PC-9 (cell line): ENCODE results near the gene SIX4. TPM values are rescaled to one million over a fixed set of nuclear protein-coding genes. Genes with fewer than 3 reads are reported as not detected.

Experiments used
- BruUV-seq: library from RNA; stranded (reverse); fragments of 400-500 nt; replicated peaks from 2 replicates; lab custom pipeline; 2021; lab: Mats Ljungman, UMichigan
- CTCF ChIA-PET: fragments of 300-600 bp; sonication (Branson Sonifier 250); formaldehyde crosslinking; loops from one replicate; lab custom pipeline; 2022; ENCODE audit warnings: antibody characterized with exemption; lab: Charles Lee
- POLR2A ChIA-PET: fragments of 300-600 bp; sonication (Branson Sonifier 250); formaldehyde crosslinking; loops from one replicate; lab custom pipeline; 2022; ENCODE audit warnings: antibody characterized with exemption; ENCODE audit not compliant: unreplicated experiment; lab: Charles Lee
- DNase-seq, 2 experiments: peaks; one replicate each; pipeline versions ENCODE4 v3.0.0 to v3.0.0-alpha.2; 2015 to 2022; ENCODE audit warnings: mixed read lengths in 1 of 2
- H2AFZ ChIP-seq: fragments of 200-600 bp; sonication (generic); 2 replicates; pipeline ENCODE4 v1.8.1; 2017; ENCODE audit warnings: antibody characterized with exemption
- H3F3A ChIP-seq: fragments of 200-600 bp; sonication (generic); 2 replicates; pipeline ENCODE4 v1.8.1; 2017; ENCODE audit warnings: antibody characterized with exemption, mild to moderate bottlenecking, low read depth; ENCODE audit not compliant: insufficient read depth
- H3K27ac ChIP-seq: fragments of 200-600 bp; sonication (generic); 2 replicates; pipeline ENCODE4 v1.6.1; 2016; ENCODE audit warnings: mixed run types
- H3K27me3 ChIP-seq: fragments of 200-600 bp; sonication (generic); 2 replicates; pipeline ENCODE4 v1.6.1; 2016; ENCODE audit warnings: low read depth, mixed run types; ENCODE audit not compliant: insufficient read depth
- H3K36me3 ChIP-seq: fragments of 200-600 bp; sonication (generic); 2 replicates; pipeline ENCODE4 v1.6.1; 2016; ENCODE audit warnings: low read depth, mixed run types
- H3K4me1 ChIP-seq: fragments of 200-600 bp; sonication (generic); replicated peaks from 2 replicates; pipeline ENCODE4 v1.6.1; 2016; ENCODE audit warnings: mixed run types; ENCODE audit not compliant: insufficient read depth
- H3K4me2 ChIP-seq: fragments of 200-600 bp; sonication (generic); 2 replicates; pipeline ENCODE4 v1.6.1; 2017; ENCODE audit warnings: mixed run types
- H3K4me3 ChIP-seq: fragments of 200-600 bp; sonication (generic); 2 replicates; pipeline ENCODE4 v1.6.1; 2016; ENCODE audit warnings: mixed run types
- H3K79me2 ChIP-seq: fragments of 200-600 bp; sonication (generic); 2 replicates; pipeline ENCODE4 v1.6.1; 2017; ENCODE audit warnings: low read depth, mixed run types
- H3K9me2 ChIP-seq: fragments of 200-600 bp; sonication (generic); 2 replicates; pipeline ENCODE4 v1.8.1; 2017; ENCODE audit warnings: mild to moderate bottlenecking; ENCODE audit not compliant: insufficient read depth
- H3K9me3 ChIP-seq: fragments of 200-600 bp; sonication (generic); 2 replicates; pipeline ENCODE4 v1.8.1; 2016; ENCODE audit warnings: low read depth; ENCODE audit not compliant: insufficient read depth
- H4K20me1 ChIP-seq: fragments of 200-600 bp; sonication (generic); 2 replicates; pipeline ENCODE4 v1.8.1; 2017; ENCODE audit not compliant: insufficient read depth
- EZH2 ChIP-seq: fragments of 200-600 bp; sonication (generic); IDR thresholded peaks from 2 replicates; pipeline ENCODE4 v1.8.0; 2017; ENCODE audit warnings: antibody characterized with exemption, low read depth
- intact Hi-C: fragments of 100-400 bp; cut with micrococcal nuclease; formaldehyde crosslinking; loops from one replicate; pipeline ENCODE4 v1.10.0; 2022; ENCODE audit not compliant: unreplicated experiment
- total RNA-seq: library from RNA; stranded (reverse); gene quantifications from 2 replicates; pipeline ENCODE4 v1.2.3, GENCODE V29; 2021
- TF ChIP-seq, protein P1 (sequence below): fragments of 200-600 bp; sonication (generic); conservative IDR thresholded peaks from 2 replicates; pipeline ENCODE4 v1.6.1; 2017; ENCODE audit warnings: mixed run types, antibody characterized with exemption, mild to moderate bottlenecking, moderate library complexity

SIX4 gene
- total RNA-seq, 1 experiment from 2014 or later, result 31.0 TPM

DNA sequence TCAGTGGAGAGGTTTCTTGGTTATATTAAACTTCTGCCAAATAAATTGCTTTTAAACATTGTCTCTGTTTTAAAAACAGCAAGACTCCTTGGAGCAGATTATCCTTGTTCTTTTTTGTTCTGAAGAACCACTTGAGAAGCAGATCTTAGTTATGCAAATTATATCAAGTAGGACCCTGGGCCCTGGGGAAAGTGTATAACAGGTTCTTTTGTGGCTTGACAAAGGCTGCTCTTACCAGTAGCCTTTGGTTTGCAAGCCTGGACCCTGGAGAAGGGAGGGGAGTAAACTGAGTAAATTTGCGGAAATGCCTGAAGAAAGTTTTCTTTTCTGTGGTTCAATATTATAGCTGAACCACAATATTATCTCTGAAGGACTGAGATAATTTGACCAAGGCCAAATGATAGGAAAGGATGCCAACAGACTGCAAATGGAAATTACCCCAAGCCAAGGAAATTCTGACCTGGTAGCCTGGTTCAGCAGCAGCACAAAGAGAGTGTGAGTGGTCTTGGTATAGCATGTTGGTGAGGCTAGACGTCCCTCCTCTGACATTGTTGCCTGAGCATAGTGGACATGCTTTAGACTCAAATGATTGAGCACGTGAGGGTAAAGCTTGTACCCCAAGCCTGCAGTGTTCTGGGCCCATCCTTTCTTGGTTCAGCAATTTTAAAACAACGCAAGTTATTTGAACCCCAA is 44.4 kb downstream of the SIX4 start:
- Histone ChIP-seq H3K4me1 (no peaks in the 10 kb centered on the region), H3K4me2 (no peak overlapping the region), H4K20me1 (no peaks in the 10 kb centered on the region), H3K27me3 (no peaks in the 10 kb centered on the region), H3F3A (no peaks in the 10 kb centered on the region), H3K36me3 (no peaks in the 10 kb centered on the region), H3K27ac (no peak overlapping the region), H2AFZ (no peak overlapping the region), H3K4me3 (no peak overlapping the region), H3K9me3 (no peaks in the 10 kb centered on the region), H3K9me2 (peaks cover 3% of the 10 kb centered on the region; the same call in 1 of the 2 replicates), H3K79me2 (no peaks in the 10 kb centered on the region)
- DNase-seq, result no peak
- no TSS peak for BruUV-seq
- ChIA-PET POLR2A (interaction anchor here (0.6 kb wide), 1 partner anchor 31 kb away, joined by 6 read pairs; no protein-coding TSS in a partner anchor), CTCF (no interaction called here)
- no peak for TF ChIP-seq EZH2
- TF ChIP-seq, protein P1, sequence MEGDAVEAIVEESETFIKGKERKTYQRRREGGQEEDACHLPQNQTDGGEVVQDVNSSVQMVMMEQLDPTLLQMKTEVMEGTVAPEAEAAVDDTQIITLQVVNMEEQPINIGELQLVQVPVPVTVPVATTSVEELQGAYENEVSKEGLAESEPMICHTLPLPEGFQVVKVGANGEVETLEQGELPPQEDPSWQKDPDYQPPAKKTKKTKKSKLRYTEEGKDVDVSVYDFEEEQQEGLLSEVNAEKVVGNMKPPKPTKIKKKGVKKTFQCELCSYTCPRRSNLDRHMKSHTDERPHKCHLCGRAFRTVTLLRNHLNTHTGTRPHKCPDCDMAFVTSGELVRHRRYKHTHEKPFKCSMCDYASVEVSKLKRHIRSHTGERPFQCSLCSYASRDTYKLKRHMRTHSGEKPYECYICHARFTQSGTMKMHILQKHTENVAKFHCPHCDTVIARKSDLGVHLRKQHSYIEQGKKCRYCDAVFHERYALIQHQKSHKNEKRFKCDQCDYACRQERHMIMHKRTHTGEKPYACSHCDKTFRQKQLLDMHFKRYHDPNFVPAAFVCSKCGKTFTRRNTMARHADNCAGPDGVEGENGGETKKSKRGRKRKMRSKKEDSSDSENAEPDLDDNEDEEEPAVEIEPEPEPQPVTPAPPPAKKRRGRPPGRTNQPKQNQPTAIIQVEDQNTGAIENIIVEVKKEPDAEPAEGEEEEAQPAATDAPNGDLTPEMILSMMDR, result no peak
- intact Hi-C loops, result no loop called here

DNA sequence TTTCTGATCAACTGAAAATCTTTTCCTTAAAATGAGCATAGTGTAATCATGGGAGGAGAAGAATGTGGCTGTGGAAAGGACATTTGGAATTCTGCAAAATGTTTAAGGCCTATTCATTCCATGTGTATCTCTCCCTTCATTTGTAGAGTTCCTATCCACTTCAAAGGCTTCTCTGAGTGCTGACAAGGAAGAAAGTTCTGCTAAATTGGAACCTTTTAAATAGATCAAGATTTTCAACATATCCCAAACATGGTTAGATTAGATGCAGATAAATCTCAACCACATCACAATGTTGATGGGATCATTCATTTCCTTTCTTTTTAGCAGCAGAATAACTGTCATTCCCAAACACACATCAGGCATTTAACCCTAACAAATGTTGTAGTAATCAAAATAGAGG is 46.5 kb downstream of the SIX4 start:
- ChIA-PET POLR2A (no interaction called here), CTCF (no interaction called here)
- no peaks in the 10 kb centered on the region for H4K20me1 ChIP-seq
- no peaks in the 10 kb centered on the region for H3F3A ChIP-seq
- H3K27me3 ChIP-seq, result no peaks in the 10 kb centered on the region
- BruUV-seq, result no TSS peak
- no peaks in the 10 kb centered on the region for H3K79me2 ChIP-seq
- no peaks in the 10 kb centered on the region for H3K9me3 ChIP-seq
- no peak overlapping the region for H3K4me2 ChIP-seq
- no peak overlapping the region for H3K4me3 ChIP-seq
- H3K36me3 ChIP-seq, result no peaks in the 10 kb centered on the region
- H3K9me2 ChIP-seq, result peaks cover 3% of the 10 kb centered on the region; the same call in 1 of the 2 replicates
- no peak overlapping the region for H3K27ac ChIP-seq
- DNase-seq, result no peak
- H3K4me1 ChIP-seq, result no peaks in the 10 kb centered on the region
- TF ChIP-seq EZH2, result no peak
- TF ChIP-seq, protein P1, result no peak
- intact Hi-C loops, result no loop called here
- H2AFZ ChIP-seq, result no peak overlapping the region

DNA sequence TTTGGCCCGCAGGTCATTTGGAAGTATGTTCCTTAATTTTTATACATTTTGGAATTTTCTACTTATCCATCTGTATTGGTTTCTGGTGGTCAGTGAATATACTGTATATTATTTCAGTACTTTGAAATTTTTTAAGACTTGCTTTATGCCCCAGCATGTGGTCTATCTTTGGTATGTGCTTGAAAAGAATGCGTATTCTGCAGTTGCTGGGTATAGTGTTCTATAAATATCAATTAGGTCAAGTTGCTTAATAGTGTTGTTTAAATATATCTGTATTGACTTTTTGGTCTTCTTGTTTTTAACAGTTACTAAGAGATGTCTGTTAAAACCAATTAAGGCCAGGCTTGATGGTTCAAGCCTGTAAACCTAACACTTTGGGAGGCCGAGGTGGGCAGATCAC is 53.2 kb downstream of the SIX4 start:
- H3K36me3 ChIP-seq, result no peaks in the 10 kb centered on the region
- no peaks in the 10 kb centered on the region; the same call in 1 of the 2 replicates for H3K4me1 ChIP-seq
- BruUV-seq, result no TSS peak
- H3K27me3 ChIP-seq, result no peaks in the 10 kb centered on the region
- ChIA-PET POLR2A (no interaction called here), CTCF (no interaction called here)
- H3F3A ChIP-seq, result no peaks in the 10 kb centered on the region
- no peak for DNase-seq
- intact Hi-C loops, result no loop called here
- no peak overlapping the region for H3K4me2 ChIP-seq
- H4K20me1 ChIP-seq, result no peaks in the 10 kb centered on the region
- H3K9me2 ChIP-seq, result 0 out of 2 replicates have a peak, but pooled peaks cover 7% of the 10 kb centered on the region
- no peak overlapping the region for H3K27ac ChIP-seq
- 0 out of 2 replicates have a peak, but pooled peaks cover 10% of the 10 kb centered on the region for H3K9me3 ChIP-seq
- H3K4me3 ChIP-seq, result no peak overlapping the region
- H3K79me2 ChIP-seq, result no peaks in the 10 kb centered on the region
- TF ChIP-seq, protein P1, result no peak
- no peak for TF ChIP-seq EZH2
- no peak overlapping the region for H2AFZ ChIP-seq
